Inflammatory macrophage (primary cell): ENCODE data around the gene MLXIP.

Source experiments
- DNase-seq, 2 donors: peaks; one replicate each; pipeline ENCODE4 v3.0.0-alpha.2; 2020 to 2022

MLXIP gene

DNA sequence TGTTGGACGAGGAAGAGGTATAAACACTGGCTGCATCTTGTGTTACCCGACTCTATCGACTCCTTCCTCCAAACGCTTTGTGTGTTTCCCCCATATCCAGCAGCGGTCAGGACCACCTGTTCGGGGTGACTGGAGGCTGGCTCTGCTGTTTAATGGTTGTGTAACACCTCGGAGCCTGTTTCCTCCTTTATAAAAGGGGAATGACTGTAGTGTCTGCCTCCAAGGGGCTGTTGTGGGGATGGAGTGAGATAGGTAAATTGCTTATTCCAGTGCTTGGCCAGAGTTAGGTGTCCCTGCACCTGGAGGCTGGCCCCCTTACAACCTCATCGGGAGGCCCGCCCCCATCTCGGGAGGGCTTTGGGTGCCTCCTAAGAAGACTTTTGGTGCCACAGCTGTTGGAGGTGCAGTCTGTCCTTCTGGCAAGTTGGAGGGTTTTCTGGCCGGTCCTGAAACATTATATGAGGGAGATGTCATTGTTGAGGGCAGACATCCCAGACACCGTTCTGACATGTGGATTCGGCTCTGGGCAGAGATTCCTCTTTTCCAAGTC is 1.1 kb downstream of the MLXIP start:
- DNase-seq, result peak; percentile 46 to 48

DNA sequence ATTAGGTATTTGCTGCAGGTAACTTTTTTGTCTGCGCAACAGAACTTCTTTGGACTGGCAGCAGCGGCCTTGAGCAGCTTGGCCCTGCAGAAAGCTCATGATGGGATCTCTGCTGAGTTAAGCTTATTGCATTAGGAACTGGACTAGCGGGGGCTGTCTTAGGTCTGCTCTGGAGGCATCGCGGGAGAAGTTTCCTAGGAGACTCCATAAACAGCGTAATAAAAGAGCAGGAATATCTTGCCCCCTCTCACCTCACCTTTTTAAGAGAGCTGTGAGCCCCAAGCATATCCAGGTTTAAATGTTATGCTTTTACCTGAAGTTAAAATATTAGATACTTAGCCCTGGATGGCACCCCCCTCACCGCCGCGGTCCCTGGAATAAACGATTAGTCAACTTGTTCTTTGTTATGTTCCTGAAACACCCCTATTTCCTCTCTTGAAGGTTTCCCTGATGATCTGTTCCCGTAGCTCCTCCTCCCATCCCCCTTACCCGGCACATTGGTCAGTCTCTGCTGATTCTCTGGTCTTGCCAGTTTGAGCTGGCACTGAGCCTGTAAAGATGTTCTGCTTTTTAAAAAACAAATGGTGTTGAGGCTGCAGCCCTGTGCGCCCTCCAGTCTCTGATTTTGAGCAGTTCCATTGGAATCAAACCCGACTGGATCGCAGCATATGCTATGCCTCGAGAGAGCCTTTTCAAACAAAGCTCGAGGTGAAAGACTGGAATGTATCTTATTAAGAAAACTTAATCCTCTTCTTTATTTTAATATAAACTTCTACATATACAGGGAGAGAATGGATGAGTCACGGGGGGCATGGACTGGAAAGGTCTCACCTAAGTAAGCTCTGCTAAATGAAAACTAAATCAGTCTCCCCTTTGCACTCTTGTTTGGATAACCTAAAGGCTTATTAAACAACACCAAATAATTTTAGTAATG is 1.9 kb downstream of the MLXIP start:
- DNase-seq, result peak; percentile 78 to 89

DNA sequence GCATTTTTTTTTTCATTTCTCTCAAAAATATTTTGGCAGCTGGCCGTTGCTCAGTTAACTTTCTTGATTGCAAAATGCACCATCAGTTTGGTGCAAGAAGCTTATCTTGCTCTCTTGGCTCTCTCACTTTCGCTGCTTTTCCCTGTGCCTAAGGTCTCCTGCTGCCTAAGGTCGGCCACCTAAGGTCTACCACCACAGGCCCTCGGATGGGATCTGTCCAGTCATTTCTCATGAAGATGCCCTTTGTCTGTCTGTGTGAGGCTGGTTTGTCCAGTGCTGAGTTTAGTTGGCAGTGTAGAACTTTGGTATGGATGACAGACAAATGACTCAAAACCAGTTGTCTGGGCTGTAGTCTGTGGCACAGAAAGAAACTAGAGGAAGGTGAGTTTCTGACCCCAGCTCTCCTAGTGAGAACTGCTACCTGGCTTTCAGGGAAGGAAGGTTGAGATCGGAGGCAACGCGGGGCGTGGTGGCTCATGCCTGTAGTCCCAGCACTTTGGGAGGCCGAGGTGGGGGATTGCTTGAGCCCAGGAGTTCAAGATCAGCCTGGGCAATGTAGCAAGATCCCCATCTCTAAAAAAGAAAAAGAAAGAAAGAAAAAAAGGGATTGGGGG is 2.6 kb downstream of the MLXIP start:
- DNase-seq, result no peak

DNA sequence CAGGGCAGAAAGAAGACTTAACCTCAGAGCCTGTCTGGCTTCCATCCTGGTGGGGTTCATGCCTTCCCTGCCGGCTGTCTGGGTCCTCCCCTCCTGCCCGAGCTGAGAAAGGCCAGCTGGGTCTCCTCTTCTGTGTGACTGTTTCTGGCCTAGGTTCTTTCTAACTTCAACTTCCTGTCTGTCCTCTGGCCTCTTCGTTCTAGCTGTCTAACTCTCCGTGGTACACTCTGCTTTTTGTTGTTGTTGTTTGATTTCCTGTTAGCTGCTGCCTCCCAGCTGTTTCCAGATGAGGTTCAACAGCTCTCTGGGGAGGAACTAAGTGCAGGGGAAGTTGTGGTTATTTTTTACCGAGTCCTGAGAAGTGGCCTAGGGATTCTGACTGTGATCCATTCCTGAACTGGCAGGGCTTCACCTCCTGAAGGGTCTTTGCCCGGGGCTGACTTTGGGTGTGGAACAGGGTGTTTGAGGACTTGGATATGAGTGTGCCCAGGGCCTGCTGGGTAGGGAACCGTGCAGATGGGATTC is 3.2 kb downstream of the MLXIP start:
- peak; percentile 70 to 80 for DNase-seq

DNA sequence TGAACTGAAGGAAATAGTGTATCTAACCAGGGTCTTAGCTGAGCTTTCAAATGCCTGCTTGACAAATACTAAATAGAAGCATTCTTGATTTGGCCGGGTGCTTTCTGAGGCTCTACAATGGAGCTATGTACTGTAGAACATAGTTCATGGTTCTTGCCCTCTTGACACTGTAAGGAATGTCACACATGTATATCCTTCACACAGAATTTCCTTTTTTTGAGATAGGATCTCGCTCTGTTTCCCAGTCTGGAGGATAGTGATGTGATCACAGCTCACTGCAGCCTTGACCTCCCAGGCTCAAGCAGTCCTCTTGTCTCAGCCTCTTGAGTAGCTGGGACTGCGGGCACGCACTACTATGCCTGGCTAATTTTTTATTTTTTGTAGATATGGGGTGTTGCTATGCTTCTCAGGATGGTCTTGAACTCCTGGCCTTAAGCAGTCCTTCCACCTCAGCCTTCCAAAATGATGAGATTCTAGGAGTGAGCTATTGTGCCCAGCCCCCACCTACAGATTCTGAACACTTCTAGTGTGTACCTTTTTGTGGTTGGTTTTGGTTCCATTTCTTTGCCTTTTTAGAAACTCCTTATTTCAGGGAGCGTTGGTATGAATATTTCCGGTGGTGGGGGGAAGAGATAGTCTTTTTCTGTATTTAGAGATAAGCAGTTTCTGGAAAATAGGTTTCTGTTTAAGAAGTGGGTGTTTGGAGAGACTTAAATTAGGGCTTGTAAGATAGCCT is 4.2 kb downstream of the MLXIP start:
- no peak for DNase-seq

DNA sequence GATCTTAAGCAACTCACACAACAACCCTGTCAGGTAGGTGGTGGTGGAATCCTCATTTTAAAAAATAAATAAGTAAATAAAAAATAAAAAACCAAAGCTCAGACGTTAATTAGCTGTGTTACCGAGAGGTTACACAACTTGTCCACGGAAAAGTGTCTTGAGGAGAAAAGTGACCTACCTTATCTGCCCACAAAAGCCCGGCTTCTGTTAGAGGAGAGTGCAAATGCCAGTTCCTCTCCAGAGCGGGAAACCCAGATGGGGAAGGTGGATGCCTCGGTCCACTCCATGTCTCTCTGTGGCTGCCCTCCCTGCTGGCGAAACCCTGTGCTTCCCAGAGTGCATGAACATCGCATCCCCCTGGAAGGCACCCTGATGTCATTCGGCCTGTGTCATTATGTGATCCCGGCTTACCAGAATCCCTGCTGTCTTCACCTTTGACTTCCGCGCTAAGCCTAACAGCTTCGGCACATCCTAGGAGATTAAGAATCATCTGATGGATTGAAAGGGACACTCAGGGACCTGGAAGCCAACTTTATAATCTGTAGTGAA is 6.4 kb downstream of the MLXIP start:
- DNase-seq, result no peak

DNA sequence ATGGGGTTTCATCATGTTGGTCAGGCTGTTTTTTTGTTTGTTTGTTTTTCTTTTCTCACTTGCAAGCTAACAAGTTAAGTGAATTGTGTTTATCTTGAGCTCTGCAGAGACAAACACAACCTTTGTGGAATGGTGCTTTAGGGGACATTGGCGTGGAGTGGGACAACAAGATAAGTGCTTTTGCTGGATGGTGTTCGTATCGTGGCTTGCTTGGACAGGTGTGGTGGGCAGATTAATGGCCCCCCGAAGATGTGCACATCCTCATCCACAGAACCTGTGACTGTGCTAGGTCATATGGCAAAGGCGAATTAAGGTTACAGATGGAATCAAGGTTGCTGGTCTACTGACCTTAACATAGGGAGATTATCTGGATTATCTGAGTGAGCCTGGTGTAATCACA is 7.0 kb downstream of the MLXIP start:
- no peak for DNase-seq

DNA sequence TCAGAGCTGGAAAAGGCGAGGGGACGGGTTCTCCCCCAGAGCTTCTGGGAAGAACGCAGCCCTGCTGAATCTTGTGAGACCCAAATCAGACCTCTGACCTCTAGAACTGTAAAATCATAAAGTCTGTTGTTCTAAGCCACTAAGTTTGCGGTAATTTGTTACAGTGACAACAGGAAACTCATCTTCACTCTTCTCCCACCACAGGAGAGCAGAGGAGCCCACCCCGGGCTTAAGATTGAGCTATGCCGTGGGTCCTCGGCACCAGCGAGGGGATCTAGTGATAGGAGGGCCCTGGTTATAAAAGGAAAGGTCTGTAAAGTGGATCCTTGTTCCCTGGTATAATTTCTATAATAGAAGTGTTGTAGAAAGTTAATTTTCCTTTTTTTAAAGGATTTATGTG is 7.6 kb downstream of the MLXIP start:
- DNase-seq, result no peak

DNA sequence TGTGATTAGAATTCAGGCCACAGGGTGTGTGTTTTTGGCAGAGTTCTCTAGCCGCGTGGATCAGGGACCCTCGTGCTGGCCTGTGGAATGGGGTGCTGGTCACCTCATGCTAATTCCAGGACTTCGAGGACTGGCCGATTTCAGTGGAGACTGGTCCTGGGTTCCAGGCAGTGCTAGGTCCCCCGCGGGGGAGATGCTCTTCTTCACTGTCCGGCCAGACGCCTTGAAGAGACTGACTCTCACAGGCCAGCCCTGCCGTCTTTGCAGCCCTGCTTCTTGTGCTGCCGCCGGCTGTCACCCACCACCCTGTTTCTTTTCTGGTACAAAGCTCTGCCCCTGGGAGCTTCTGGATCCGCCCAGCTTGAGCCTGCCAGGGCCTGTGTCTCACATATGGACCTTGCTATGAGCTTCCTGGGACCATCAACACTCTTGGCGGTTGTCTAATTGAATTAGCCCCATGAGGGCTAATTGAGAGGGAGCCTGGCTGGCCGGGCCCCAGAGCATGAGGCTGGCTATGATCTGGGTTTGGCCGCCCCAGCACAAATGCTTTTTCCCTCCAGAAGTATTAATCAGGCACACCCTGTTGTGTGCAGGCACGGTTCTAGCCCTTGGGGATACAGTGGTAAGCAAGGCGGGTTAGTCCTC is 8.2 kb downstream of the MLXIP start:
- DNase-seq, result no peak

DNA sequence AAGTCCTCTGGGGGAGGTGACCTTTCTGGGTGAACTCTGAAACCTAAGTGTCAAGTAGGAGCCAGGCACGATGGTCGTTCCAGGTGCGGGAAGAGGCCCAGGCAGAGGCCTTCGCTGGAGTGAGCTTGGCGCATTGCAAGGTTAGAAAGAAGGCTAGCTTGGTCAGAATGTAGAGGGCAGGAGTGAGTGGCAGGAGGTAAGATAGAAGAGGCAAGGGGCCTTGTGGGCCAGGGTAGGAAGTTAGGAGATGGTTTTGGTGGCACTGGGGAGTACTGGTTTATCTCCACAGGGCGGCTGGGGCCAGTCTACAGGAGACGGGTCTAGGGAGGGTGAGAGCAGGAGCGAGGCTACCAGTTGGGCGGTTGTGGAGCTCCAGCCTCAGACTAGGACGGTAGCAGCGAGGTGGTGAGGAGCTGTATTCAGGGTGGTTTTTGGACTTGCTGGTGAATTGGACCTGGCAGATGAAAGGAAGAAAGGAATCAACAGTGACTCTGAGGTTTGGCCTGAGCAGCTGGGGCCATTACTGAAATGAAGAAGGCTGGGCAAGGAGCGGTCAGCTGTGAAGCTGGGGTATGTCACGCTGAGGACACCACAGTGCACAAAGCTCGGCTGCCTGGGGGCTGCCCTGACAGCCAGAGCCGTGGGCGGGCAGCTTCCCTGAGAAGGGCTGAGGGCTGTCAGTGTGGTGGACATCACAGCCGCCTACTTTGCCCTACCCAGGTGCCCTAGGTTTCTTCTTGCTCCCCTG is 9.0 kb downstream of the MLXIP start:
- DNase-seq, result no peak

DNA sequence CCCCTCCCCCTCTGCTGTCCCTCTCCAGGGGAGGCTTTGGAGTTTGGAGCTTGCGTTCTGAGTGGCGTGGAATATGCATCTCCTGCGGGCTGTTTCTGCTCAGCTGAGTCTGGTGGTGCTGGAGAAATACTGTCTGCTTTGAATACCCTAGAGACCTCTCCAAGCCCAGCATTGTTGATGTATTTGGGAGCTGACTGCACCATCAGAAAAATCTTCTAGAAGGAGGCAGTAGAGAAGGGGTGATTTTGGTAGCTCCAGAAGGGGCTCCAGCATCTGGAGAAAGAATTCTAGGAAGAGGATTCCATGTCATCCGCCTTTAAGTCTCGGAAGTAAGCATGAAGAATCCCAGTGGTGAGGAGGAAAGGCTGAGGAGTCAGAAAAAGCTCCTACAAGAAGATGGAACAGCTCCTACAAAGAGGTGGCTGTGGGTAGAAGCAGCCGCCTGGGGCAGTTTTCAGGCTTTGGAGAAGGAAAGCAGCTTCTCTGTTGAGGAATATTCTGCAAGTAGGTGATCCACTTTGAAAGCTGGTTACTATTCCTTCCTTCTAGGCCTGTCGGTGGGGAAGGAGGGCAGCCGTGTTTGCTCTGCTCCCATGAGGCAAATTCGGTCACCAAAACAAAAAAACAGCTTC is 9.7 kb downstream of the MLXIP start:
- DNase-seq, result no peak

DNA sequence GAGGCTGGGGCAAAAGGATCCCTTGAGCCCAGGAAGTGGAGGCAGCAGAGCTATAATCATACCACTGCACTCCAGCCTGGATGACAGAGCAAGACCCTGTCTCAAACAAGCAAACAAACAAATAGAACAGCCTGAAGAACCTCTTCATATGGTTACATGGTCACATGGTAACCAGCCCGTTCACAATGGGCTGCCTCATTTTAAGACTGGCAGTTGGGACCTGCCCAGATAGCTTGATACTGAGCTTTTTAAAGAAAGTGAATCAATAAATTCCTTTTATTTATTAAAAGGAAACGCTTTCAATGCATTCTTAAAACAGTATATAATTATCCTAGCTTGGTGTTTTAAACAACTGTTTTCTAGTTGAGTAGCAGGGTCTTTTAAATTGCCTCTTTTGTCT is 10.5 kb downstream of the MLXIP start:
- no peak for DNase-seq

DNA sequence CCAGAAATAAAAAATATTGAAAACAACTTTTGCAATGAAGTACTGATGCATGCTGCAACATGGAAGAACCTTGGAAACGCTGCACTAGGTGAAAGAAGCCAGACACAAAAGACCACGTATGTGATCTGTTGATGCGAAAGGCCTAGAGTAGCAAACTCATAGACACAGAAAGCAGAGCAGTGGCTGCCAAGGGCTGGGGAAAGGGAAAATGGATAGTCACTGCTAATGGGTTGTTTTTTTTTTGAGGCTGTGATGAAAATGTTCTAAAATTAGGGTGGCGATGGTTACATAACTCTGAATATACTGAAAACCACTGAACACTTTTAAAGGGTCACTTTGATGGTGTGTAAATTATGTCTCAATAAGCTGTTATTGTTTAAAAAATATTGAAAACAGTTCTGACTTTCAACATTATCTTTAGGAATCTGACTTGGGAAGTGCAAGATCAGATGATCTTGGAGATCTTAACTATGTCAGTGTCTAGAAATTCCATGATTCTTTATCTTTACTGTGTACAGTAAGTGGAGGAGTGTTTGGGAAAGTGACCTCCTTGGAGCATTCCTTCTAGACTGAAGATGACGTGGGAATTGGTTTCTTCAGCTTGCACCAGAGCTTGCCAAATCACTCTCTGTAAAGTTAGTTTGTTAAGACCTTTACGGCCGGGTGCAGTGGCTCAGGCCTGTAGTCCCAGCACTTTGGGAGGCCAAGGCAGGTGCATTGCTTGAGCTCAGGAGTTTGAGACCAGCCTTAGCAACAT is 12.4 kb downstream of the MLXIP start:
- DNase-seq, result peak in 1 of 2 donors; percentile 36

DNA sequence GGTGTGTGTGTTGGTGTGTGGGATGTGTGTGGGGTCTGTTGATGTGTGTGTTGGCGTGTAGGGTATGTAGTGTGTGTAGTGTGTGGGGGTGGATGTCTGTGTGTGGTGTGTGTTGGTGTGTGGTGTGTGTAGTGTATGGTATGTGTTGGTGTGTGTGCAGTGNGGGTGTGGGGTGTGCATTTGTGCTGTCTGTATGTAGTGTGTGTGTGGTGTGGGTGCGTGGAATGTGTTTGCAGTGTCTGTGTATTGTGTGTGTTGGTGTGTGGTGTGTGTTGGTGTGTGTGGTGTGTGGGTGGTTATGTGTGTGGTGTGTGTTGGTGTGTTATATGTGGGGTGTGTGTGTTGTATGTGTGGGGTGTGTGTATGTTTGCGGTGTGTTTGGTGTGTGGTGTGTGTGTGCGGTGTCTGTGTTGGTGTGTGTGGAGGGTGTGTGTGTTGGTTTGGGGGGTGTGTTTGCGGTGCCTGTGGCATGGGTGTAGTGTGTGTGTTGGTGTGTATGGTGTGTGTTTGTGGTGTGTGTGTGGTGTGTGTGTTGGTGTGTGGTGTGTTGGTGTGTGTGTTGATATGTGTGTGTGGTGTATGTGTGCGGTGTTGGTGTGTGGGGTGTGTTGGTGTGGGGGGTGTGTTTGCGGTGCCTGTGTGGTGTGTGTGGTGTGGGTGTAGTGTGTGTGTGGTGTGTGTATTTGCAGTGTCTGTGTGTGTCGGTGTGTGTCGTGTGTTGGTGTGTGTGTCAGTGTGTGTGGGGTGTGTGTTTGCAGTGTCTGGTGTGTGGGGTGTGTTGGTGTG is 14.7 kb downstream of the MLXIP start:
- DNase-seq, result no peak

DNA sequence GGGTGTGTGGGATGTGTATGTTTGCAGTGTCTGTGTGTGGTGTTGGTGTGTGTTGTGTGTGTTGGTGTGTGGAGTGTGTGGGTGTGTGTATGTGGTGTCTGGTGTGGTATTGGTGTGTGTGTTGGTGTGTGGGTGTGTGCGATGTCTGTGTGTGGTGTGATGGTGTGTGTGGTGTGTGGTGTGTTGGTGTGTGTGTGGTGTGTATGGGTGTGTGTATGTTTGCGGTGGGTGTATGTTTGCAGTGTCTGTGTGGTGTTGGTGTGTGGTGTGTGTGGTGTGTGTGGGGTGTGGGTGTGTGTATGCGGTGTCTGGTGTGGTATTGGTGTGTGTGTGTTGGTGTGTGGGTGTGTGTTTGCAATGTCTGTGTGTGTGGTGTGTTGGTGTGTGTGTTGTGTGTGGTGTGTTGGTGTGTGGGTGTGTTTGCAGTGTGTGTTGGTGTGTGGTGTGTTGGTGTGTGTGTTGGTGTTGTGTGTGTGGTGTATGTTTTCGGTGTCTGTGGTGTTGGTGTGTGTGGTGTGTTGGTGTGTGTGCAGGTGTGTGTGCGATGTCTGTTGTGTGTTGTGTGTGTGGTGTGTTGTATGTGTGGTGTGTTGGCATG is 15.7 kb downstream of the MLXIP start:
- DNase-seq, result no peak

DNA sequence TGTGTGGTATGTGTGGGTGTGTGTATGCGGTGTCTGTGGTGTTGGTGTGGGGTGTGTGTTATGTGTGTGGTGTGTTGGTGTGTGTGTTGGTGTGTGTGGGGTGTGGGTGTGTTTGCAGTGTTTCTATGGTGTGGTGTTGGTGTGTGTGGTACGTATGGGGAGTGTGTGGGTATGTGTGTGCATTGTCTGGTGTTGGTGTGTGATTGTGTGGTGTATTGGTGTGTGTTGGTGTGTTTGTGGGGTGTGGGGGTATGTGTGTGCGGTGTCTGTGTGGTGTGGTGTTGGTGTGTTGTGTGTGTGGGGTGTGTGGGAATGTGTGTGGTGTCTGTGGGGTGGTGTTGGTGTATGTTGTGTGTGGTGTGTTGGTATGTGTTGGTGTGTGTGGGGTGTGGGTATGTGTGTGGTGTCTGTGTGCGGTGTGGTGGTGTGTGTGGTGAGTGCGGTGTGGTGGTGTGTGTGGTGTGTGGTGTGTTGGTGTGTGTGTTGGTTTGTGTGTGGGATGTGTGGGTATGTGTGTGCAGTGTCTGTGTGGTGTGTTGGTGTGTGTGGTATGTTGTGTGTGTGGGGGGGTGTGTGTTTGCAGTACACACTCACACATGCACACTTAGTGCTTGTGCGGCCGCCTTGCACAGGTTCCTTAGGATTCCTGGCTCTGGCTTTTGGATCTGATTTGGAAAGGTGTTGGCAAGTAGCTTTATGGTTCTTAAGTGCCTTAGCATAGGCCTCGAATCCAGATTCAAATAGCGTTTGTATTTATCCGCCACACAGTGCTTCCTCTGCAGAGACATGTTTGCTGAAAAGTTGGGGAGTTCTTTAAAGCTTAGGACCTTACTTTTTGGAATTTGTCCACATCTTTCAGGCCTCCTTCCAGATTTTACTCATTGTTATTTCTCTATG is 16.4 kb downstream of the MLXIP start:
- no peak for DNase-seq

DNA sequence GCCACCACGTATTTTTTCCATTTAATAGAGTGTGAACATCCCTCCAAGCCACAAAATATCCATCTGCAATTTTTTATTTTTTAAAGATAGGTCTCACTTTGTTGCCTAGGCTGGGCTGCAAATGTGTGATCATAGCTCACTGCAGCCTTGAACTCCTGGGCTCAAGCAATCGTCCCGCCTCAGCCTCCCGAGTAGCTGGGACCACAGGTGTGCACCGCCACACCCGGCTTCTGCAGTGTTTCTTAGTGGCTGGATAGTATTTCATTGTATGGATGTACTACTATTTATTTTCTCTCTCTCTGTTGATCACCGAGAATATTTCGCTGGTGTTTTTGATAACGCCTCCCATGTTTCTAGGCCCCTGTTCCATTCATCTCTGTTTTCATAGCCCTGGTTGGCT is 17.5 kb downstream of the MLXIP start:
- no peak for DNase-seq
